WTC11 (cell line): ENCODE measurements around the gene MICAL2. TPM values are rescaled to one million over a fixed set of nuclear protein-coding genes. Genes with fewer than 3 reads are reported as not detected.

ENCODE experiments used
- ATAC-seq: fragments of 200-7000 bp; cut with Tn5 transposase; 2 replicates; pipeline ENCODE4 v1.10.0; 2021; ENCODE audit warnings: mild to moderate bottlenecking, moderate library complexity
- CTCF ChIA-PET: fragments of 300-600 bp; sonication (Branson Sonifier 250); formaldehyde crosslinking; loops from one replicate; lab custom pipeline; 2021; ENCODE audit warnings: antibody characterized with exemption; lab: Charles Lee
- POLR2A ChIA-PET: fragments of 350-600 bp; sonication (Branson Sonifier 250); formaldehyde crosslinking; loops from one replicate; lab custom pipeline; 2021; ENCODE audit warnings: antibody characterized with exemption; lab: Charles Lee
- DNase-seq: peaks from one replicate; pipeline ENCODE4 v3.0.0; 2021; ENCODE audit warnings: low spot score
- H3K27ac Mint-ChIP-seq: 2 replicates; pipeline ENCODE4 v1.8.0; 2021; ENCODE audit warnings: mixed read lengths
- H3K27me3 Mint-ChIP-seq: 2 replicates; pipeline ENCODE4 v1.8.0; 2021; ENCODE audit warnings: low read depth, mild to moderate bottlenecking, moderate library complexity, mixed read lengths
- H3K36me3 Mint-ChIP-seq: 2 replicates; pipeline ENCODE4 v1.8.0; 2021; ENCODE audit warnings: mixed read lengths
- H3K4me1 Mint-ChIP-seq: 2 replicates; pipeline ENCODE4 v1.8.0; 2022; ENCODE audit warnings: mixed read lengths
- H3K4me3 Mint-ChIP-seq: 2 replicates; pipeline ENCODE4 v1.8.0; 2021; ENCODE audit warnings: mild to moderate bottlenecking, moderate library complexity, mixed read lengths
- H3K9me3 Mint-ChIP-seq: 2 replicates; pipeline ENCODE4 v1.8.0; 2021; ENCODE audit warnings: mixed read lengths
- AFF4 ChIP-seq: sonication (generic); formaldehyde crosslinking; IDR thresholded peaks from 2 replicates; pipeline ENCODE4 v1.8.1; 2023; ENCODE audit warnings: mild to moderate bottlenecking, missing genetic modification reagents, borderline replicate concordance
- ATF1 ChIP-seq: sonication (generic); formaldehyde crosslinking; IDR thresholded peaks from 2 replicates; pipeline ENCODE4 v1.8.1; 2023; ENCODE audit warnings: mild to moderate bottlenecking, moderate library complexity, missing genetic modification reagents
- E2F5 ChIP-seq: sonication (generic); formaldehyde crosslinking; IDR thresholded peaks from 2 replicates; pipeline ENCODE4 v1.8.1; 2022; ENCODE audit warnings: mild to moderate bottlenecking, moderate library complexity, missing genetic modification reagents
- IRF2 ChIP-seq: sonication (generic); formaldehyde crosslinking; IDR thresholded peaks from 2 replicates; pipeline ENCODE4 v1.8.0; 2022; ENCODE audit warnings: low read depth, missing genetic modification reagents, borderline replicate concordance
- JAZF1 ChIP-seq: fragments of 250-450 bp; sonication (Bioruptor Pico); IDR thresholded peaks from 2 replicates; pipeline ENCODE4 v1.9.0; 2021; ENCODE audit warnings: moderate library complexity, mild to moderate bottlenecking, inconsistent platforms
- KAT7 ChIP-seq: sonication (generic); formaldehyde crosslinking; IDR thresholded peaks from 2 replicates; pipeline ENCODE4 v1.8.1; 2023; ENCODE audit warnings: missing genetic modification reagents, mild to moderate bottlenecking, borderline replicate concordance
- MYBL2 ChIP-seq: sonication (generic); formaldehyde crosslinking; IDR thresholded peaks from 2 replicates; pipeline ENCODE4 v1.8.1; 2023; ENCODE audit warnings: mild to moderate bottlenecking, moderate library complexity, missing genetic modification reagents
- NR1H2 ChIP-seq: sonication (generic); formaldehyde crosslinking; IDR thresholded peaks from 2 replicates; pipeline ENCODE4 v1.9.0; 2021; ENCODE audit warnings: mild to moderate bottlenecking, moderate library complexity, missing genetic modification reagents
- NR3C1 ChIP-seq: sonication (generic); formaldehyde crosslinking; conservative IDR thresholded peaks from 2 replicates; pipeline ENCODE4 v1.8.1; 2023; ENCODE audit warnings: low read depth, mild to moderate bottlenecking, missing genetic modification reagents
- USF2 ChIP-seq: sonication (generic); formaldehyde crosslinking; IDR thresholded peaks from 2 replicates; pipeline ENCODE4 v1.8.1; 2023; ENCODE audit warnings: mild to moderate bottlenecking, missing genetic modification reagents, moderate library complexity
- ZMAT4 ChIP-seq: fragments of 250-450 bp; sonication (Bioruptor Pico); IDR thresholded peaks from 2 replicates; pipeline ENCODE4 v1.9.0; 2021; ENCODE audit warnings: mild to moderate bottlenecking
- ZNF416 ChIP-seq: fragments of 250-450 bp; sonication (Bioruptor Pico); IDR thresholded peaks from 2 replicates; pipeline ENCODE4 v1.9.0; 2021; ENCODE audit warnings: mild to moderate bottlenecking, inconsistent platforms
- ZNF423 ChIP-seq: fragments of 250-450 bp; sonication (Bioruptor Pico); IDR thresholded peaks from 2 replicates; pipeline ENCODE4 v2.1.2; 2022; ENCODE audit warnings: mild to moderate bottlenecking, moderate library complexity
- total RNA-seq: library from RNA; stranded (reverse); gene quantifications from 3 replicates; pipeline ENCODE4 v1.2.3, GENCODE V29; 2021
- TF ChIP-seq, protein P1 (sequence below): sonication (generic); formaldehyde crosslinking; IDR thresholded peaks from 2 replicates; pipeline ENCODE4 v1.8.0; 2022; ENCODE audit warnings: mild to moderate bottlenecking, missing genetic modification reagents
- TF ChIP-seq, protein P2 (sequence below): sonication (generic); formaldehyde crosslinking; IDR thresholded peaks from 2 replicates; pipeline ENCODE4 v1.8.1; 2023; ENCODE audit warnings: mild to moderate bottlenecking, missing genetic modification reagents, moderate library complexity
- TF ChIP-seq, protein P3 (sequence below): sonication (generic); formaldehyde crosslinking; IDR thresholded peaks from 2 replicates; pipeline ENCODE4 v1.8.1; 2022; ENCODE audit warnings: low read depth, mild to moderate bottlenecking, moderate library complexity, missing genetic modification reagents, borderline replicate concordance
- TF ChIP-seq, protein P4 (sequence below): sonication (generic); formaldehyde crosslinking; IDR thresholded peaks from 2 replicates; pipeline ENCODE4 v1.8.0; 2023; ENCODE audit warnings: missing genetic modification reagents, mild to moderate bottlenecking, borderline replicate concordance

The MICAL2 gene
- total RNA-seq, 1 experiment from 2014 or later: 3.1 TPM

GRCh38 chr11:12073886-12074285 lies 36.5 kb upstream of the MICAL2 start:
- TF ChIP-seq ATF1 (CRISPR knock-in tag): no peak
- TF ChIP-seq NR1H2 (CRISPR knock-in tag): no peak
- TF ChIP-seq E2F5 (CRISPR knock-in tag): no peak
- TF ChIP-seq USF2 (CRISPR knock-in tag): no peak
- CTCF ChIA-PET: interaction anchor here (1.7 kb wide), 1 partner anchor 18 kb away, joined by 3 read pairs; no protein-coding TSS in a partner anchor
- DNase-seq: no peak
- POLR2A ChIA-PET: no interaction called here
- no peaks in the 10 kb centered on the region for H3K36me3 Mint-ChIP-seq
- H3K9me3 Mint-ChIP-seq: no peaks in the 10 kb centered on the region; the same call in 1 of the 2 replicates
- H3K4me1 Mint-ChIP-seq: peaks cover 2% of the 10 kb centered on the region; the same call in 1 of the 2 replicates
- H3K27ac Mint-ChIP-seq: no peak overlapping the region
- H3K4me3 Mint-ChIP-seq: no peak overlapping the region
- ATAC-seq: no peak
- H3K27me3 Mint-ChIP-seq: peaks cover 2% of the 10 kb centered on the region

DNA sequence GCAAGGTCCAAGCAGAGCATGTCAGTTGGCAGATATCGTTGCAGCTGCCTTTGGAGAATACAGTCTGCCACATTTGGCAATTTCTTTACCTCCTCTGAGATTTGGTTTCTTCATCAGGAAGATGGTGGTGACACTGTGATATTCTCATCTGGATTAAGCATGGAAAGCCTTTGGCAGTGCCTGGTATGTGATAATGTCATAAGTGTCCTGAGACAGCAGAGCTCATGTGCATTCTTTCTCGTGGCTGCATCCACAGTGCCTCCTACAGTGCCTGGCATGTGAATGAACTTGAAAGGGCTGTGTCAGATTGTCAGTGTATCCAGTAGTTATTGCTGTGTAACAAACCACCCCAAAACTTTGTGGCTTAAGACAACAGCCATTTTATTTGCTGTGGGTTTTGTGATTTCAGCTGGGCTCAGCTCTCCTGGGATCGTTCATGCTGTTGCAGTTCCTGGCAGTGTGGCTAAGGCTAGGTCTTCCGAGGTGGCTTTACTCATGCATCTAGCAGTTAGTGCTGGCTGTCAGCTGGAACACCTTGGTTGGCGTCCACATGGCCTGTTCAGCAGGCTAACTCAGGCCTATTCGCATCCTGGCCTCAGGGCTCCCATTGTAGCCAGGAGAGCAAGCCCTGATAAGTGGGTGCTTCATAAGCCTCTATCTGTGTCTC lies 35.7 kb upstream of the MICAL2 start:
- ATAC-seq (no peak), DNase-seq (no peak)
- Mint-ChIP-seq H3K36me3 (no peaks in the 10 kb centered on the region), H3K9me3 (no peaks in the 10 kb centered on the region; the same call in 1 of the 2 replicates), H3K27ac (no peak overlapping the region), H3K27me3 (peaks cover 2% of the 10 kb centered on the region), H3K4me1 (no peaks in the 10 kb centered on the region), H3K4me3 (no peak overlapping the region)
- POLR2A ChIA-PET: no interaction called here
- CTCF ChIA-PET: interaction anchor here (1.7 kb wide), 1 partner anchor 17 kb away, joined by 3 read pairs; no protein-coding TSS in a partner anchor
- TF ChIP-seq, protein P1, sequence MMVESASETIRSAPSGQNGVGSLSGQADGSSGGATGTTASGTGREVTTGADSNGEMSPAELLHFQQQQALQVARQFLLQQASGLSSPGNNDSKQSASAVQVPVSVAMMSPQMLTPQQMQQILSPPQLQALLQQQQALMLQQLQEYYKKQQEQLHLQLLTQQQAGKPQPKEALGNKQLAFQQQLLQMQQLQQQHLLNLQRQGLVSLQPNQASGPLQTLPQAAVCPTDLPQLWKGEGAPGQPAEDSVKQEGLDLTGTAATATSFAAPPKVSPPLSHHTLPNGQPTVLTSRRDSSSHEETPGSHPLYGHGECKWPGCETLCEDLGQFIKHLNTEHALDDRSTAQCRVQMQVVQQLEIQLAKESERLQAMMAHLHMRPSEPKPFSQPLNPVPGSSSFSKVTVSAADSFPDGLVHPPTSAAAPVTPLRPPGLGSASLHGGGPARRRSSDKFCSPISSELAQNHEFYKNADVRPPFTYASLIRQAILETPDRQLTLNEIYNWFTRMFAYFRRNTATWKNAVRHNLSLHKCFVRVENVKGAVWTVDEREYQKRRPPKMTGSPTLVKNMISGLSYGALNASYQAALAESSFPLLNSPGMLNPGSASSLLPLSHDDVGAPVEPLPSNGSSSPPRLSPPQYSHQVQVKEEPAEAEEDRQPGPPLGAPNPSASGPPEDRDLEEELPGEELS (CRISPR knock-in tag): no peak
- TF ChIP-seq NR3C1 (CRISPR knock-in tag) (no peak), E2F5 (CRISPR knock-in tag) (no peak), JAZF1 (CRISPR knock-in tag) (no peak), IRF2 (CRISPR knock-in tag) (no peak), AFF4 (CRISPR knock-in tag) (no peak), ZNF416 (CRISPR knock-in tag) (no peak), ZMAT4 (CRISPR knock-in tag) (no peak), MYBL2 (CRISPR knock-in tag) (no peak), ATF1 (CRISPR knock-in tag) (no peak), KAT7 (CRISPR knock-in tag) (no peak), ZNF423 (CRISPR knock-in tag) (no peak)
- TF ChIP-seq, protein P2, sequence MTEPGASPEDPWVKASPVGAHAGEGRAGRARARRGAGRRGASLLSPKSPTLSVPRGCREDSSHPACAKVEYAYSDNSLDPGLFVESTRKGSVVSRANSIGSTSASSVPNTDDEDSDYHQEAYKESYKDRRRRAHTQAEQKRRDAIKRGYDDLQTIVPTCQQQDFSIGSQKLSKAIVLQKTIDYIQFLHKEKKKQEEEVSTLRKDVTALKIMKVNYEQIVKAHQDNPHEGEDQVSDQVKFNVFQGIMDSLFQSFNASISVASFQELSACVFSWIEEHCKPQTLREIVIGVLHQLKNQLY (CRISPR knock-in tag): no peak
- TF ChIP-seq, protein P3, sequence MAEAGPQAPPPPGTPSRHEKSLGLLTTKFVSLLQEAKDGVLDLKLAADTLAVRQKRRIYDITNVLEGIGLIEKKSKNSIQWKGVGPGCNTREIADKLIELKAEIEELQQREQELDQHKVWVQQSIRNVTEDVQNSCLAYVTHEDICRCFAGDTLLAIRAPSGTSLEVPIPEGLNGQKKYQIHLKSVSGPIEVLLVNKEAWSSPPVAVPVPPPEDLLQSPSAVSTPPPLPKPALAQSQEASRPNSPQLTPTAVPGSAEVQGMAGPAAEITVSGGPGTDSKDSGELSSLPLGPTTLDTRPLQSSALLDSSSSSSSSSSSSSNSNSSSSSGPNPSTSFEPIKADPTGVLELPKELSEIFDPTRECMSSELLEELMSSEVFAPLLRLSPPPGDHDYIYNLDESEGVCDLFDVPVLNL (CRISPR knock-in tag): no peak
- TF ChIP-seq, protein P4, sequence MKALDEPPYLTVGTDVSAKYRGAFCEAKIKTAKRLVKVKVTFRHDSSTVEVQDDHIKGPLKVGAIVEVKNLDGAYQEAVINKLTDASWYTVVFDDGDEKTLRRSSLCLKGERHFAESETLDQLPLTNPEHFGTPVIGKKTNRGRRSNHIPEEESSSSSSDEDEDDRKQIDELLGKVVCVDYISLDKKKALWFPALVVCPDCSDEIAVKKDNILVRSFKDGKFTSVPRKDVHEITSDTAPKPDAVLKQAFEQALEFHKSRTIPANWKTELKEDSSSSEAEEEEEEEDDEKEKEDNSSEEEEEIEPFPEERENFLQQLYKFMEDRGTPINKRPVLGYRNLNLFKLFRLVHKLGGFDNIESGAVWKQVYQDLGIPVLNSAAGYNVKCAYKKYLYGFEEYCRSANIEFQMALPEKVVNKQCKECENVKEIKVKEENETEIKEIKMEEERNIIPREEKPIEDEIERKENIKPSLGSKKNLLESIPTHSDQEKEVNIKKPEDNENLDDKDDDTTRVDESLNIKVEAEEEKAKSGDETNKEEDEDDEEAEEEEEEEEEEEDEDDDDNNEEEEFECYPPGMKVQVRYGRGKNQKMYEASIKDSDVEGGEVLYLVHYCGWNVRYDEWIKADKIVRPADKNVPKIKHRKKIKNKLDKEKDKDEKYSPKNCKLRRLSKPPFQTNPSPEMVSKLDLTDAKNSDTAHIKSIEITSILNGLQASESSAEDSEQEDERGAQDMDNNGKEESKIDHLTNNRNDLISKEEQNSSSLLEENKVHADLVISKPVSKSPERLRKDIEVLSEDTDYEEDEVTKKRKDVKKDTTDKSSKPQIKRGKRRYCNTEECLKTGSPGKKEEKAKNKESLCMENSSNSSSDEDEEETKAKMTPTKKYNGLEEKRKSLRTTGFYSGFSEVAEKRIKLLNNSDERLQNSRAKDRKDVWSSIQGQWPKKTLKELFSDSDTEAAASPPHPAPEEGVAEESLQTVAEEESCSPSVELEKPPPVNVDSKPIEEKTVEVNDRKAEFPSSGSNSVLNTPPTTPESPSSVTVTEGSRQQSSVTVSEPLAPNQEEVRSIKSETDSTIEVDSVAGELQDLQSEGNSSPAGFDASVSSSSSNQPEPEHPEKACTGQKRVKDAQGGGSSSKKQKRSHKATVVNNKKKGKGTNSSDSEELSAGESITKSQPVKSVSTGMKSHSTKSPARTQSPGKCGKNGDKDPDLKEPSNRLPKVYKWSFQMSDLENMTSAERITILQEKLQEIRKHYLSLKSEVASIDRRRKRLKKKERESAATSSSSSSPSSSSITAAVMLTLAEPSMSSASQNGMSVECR: no peak
